Kidney (tissue), 14 donors: ENCODE data around the gene CNTFR. TPM values are rescaled to one million over a fixed set of nuclear protein-coding genes. Genes with fewer than 3 reads are reported as not detected.

Experiments
- DNase-seq, 5 donors: peaks; one replicate each; pipeline ENCODE4 v3.0.0-alpha.2; 2013 to 2020
- FAIRE-seq: peaks from 2 replicates; lab custom pipeline; 2012; peaks lifted over from hg19 to GRCh38; lab: Jason Lieb, UNC
- H3K27ac ChIP-seq, 2 donors: one replicate each; pipeline ENCODE4 v1.7.0; 2013; ENCODE audit warnings: low read depth in 2 of 2, low read length in 2 of 2, inconsistent platforms in 1 of 2
- H3K27me3 ChIP-seq: one replicate; pipeline ENCODE4 v1.7.1; 2013; ENCODE audit warnings: low read length, inconsistent platforms; ENCODE audit not compliant: control insufficient read depth, insufficient read depth
- H3K36me3 ChIP-seq, 3 donors: one replicate each; pipeline versions ENCODE4 v1.7.0 to v1.7.1; 2013; ENCODE audit warnings: low read length in 3 of 3, control low read depth in 1 of 3, inconsistent platforms in 1 of 3; ENCODE audit not compliant: insufficient read depth in 3 of 3, control insufficient read depth in 2 of 3
- H3K4me1 ChIP-seq, 3 donors: one replicate each; pipeline versions ENCODE4 v1.7.0 to v1.7.1; 2013; ENCODE audit warnings: low read length in 3 of 3, inconsistent platforms in 1 of 3, low read depth in 1 of 3; ENCODE audit not compliant: control insufficient read depth in 2 of 3, insufficient read depth in 2 of 3
- H3K4me3 ChIP-seq, 3 donors: one replicate each; pipeline versions ENCODE4 v1.7.0 to v1.8.1; 2013; ENCODE audit warnings: low read length in 3 of 3, control low read depth in 1 of 3, inconsistent platforms in 1 of 3
- H3K9ac ChIP-seq, 3 donors: one replicate each; pipeline versions ENCODE4 v1.7.0 to v1.7.1; 2013; ENCODE audit warnings: low read length in 3 of 3, control low read depth in 1 of 3, inconsistent platforms in 1 of 3
- H3K9me3 ChIP-seq, 3 donors: one replicate each; pipeline versions ENCODE4 v1.7.0 to v1.7.1; 2013; ENCODE audit warnings: low read length in 3 of 3, control low read depth in 1 of 3, inconsistent platforms in 1 of 3; ENCODE audit not compliant: control insufficient read depth in 2 of 3, insufficient read depth in 1 of 3
- intact Hi-C: fragments of 100-400 bp; cut with DNase I; formaldehyde crosslinking; loops from one replicate; pipeline ENCODE4 v1.11.1; 2022
- polyA plus RNA-seq: library from polyadenylated mRNA; stranded (reverse); fragments of 350-450 nt; fragmentation: Illumina TruSeq; extraction: RNeasy Lipid Tissue Mini Kit (QIAGEN cat#74804); gene quantifications from one replicate; pipeline ENCODE4 v1.2.3, GENCODE V29; 2014; ENCODE audit warnings: low read depth, low replicate concordance; ENCODE audit not compliant: insufficient read depth
- total RNA-seq: library from RNA; stranded (reverse); fragmentation: NEBNext Ultra II Directional; extraction: Animal tissue kit (Norgen Biotek cat#: 25700); gene quantifications from one replicate; pipeline ENCODE4 v1.2.1, GENCODE V29; 2021
- TF ChIP-seq, protein P1 (sequence below): IDR thresholded peaks from 3 replicates; pipeline ENCODE4 v1.5.1; 2012; ENCODE audit warnings: mild to moderate bottlenecking, moderate library complexity, borderline replicate concordance; ENCODE audit not compliant: insufficient read depth; ENCODE audit errors: extremely low read depth
- donor health status: control.
- donor health status: control.
- donor health status: control.
- donor health status: control.
- donor health status: control.
- donor health status: DM: yes; HTN: yes; CAD: no.
- donor health status: Normal renal cell carcinoma (clear cell type).

The CNTFR gene
- total and polyA plus RNA-seq, 2 donors from 2014 or later = 1.7 to 3.7 TPM

- intact Hi-C loops = no loop called here
- Histone ChIP-seq H3K9me3 (no peaks in the 10 kb centered on the region), H3K4me3 (peak within 1 kb of the TSS; percentile 80 to 88 (median 85)), H3K36me3 (peaks cover 2 to 7% (median 2%) of the 10 kb centered on the region in 3 donors), H3K9ac (peak within 1 kb of the TSS; percentile 78 to 90 (median 89)), H3K27ac (peak within 1 kb of the TSS; percentile 74 to 87), H3K4me1 (peaks cover 0 to 21% (median 2%) of the 10 kb centered on the region in 3 donors), H3K27me3 (no peaks in the 10 kb centered on the region)
- peak; percentile 95 to 97 (median 97) for DNase-seq
- no peak for FAIRE-seq
- TF ChIP-seq, protein P1, sequence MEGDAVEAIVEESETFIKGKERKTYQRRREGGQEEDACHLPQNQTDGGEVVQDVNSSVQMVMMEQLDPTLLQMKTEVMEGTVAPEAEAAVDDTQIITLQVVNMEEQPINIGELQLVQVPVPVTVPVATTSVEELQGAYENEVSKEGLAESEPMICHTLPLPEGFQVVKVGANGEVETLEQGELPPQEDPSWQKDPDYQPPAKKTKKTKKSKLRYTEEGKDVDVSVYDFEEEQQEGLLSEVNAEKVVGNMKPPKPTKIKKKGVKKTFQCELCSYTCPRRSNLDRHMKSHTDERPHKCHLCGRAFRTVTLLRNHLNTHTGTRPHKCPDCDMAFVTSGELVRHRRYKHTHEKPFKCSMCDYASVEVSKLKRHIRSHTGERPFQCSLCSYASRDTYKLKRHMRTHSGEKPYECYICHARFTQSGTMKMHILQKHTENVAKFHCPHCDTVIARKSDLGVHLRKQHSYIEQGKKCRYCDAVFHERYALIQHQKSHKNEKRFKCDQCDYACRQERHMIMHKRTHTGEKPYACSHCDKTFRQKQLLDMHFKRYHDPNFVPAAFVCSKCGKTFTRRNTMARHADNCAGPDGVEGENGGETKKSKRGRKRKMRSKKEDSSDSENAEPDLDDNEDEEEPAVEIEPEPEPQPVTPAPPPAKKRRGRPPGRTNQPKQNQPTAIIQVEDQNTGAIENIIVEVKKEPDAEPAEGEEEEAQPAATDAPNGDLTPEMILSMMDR = no peak
Measured at GRCh38 chr9:34637356-34638137, 48.0 kb upstream of the CNTFR start, which contains the start of gene SIGMAR1. Gene SIGMAR1 (minus strand): TSS chr9:34637787. CDS start chr9:34637697, 90 bp downstream.

- Histone ChIP-seq H3K27ac (peak overlapping the region in 1 of 2 donors; percentile 60), H3K27me3 (no peaks in the 10 kb centered on the region), H3K9ac (peak overlapping the region; percentile 10 to 89 (median 55)), H3K9me3 (no peaks in the 10 kb centered on the region), H3K4me3 (peak overlapping the region; percentile 44 to 88 (median 73)), H3K4me1 (peaks cover 0 to 21% (median 2%) of the 10 kb centered on the region in 3 donors), H3K36me3 (peaks cover 2 to 7% (median 2%) of the 10 kb centered on the region in 3 donors)
- TF ChIP-seq, protein P1 = no peak
- FAIRE-seq = no peak
- no peak for DNase-seq
- intact Hi-C loops = no loop called here
Measured at GRCh38 chr9:34636791-34637355, 47.3 kb upstream of the CNTFR start.

- peaks cover 2 to 7% (median 2%) of the 10 kb centered on the region in 3 donors for H3K36me3 ChIP-seq
- FAIRE-seq = no peak
- TF ChIP-seq, protein P1 = no peak
- H3K9ac ChIP-seq = no peak overlapping the region
- H3K27ac ChIP-seq = no peak overlapping the region
- no peak for DNase-seq
- no peak overlapping the region for H3K4me3 ChIP-seq
- peaks cover 2% of the 10 kb centered on the region for H3K27me3 ChIP-seq
- H3K4me1 ChIP-seq = peaks cover 0 to 21% (median 2%) of the 10 kb centered on the region in 3 donors
- intact Hi-C loops = no loop called here
- no peaks in the 10 kb centered on the region for H3K9me3 ChIP-seq
Measured at GRCh38 chr9:34635556-34635955, 46.0 kb upstream of the CNTFR start.
